Stimulated activated CD4-positive, alpha-beta T cell treated with anti-CD3 and anti-CD28 coated beads, TNF-alpha, amount 100 ng/mL, for 48 hours (primary cell): ENCODE measurements around the gene CDC42EP4.
"Not testable (repeated sequence)": the region's sequence is repeated elsewhere in the genome, so short reads cannot be mapped to it uniquely, and the experiment has no call there.

Source experiments
- DNase-seq, 3 donors: peaks; one replicate each; pipeline ENCODE4 v3.0.0-alpha.2; 2020; ENCODE audit warnings: low read depth in 3 of 3

CDC42EP4 gene

GRCh38 chr17:73278465-73279453 lies 33.0 kb downstream of the CDC42EP4 start:
- no peak for DNase-seq

DNA sequence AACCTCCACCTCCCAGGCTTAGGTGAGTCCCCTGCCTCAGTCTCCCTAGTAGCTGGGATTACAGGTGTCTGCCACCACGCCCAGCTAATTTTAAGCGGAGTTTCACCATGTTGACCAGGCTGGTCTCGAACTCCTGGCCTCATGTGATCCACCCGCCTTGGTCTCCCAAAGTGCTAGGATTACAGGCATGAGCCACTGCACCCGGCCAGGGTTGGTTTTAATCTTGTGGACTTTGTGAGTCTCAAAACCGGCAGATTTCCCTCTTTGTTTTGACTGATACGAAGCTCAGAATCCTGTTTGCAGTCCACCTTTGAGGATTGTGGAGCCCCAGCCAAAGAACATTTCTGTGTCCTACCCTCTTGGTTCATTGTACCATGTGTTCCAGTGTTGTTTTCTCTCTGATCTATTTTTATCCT lies 33.7 kb downstream of the CDC42EP4 start:
- no peak for DNase-seq

DNA sequence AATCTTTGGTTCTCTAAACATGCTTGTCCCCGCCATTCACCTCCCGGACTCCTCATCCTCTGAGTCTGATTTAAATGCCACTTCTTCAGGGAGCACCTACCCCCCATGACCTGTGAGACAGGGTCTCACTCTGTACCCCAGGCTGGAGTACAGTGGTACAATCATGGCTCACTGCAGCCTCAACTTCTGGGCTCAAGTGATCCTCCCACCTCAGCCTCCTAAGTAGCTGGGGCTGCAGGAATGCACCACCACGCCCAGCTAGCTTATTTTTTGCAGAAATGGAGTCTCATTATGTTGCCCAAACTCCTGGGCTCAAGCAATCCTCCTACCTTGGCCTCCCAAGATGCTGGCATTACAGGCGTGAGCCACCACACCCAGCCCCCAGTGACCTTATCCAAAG lies 37.3 kb downstream of the CDC42EP4 start:
- DNase-seq, result no peak

DNA sequence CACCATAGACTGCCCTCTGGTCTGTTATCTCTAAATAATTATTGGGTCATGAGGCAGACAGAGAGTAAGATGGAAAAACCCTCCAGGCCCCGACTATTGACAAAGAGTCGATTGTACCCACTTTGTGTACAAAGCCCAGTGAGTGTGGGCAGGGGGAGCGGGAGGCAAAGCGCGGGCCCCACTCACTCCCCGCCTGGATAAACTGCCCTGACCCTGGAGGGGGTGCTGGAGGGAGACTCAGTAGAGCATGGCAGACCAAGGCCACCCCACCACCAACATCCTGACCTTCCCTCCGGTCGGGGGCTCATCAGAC lies 38.9 kb downstream of the CDC42EP4 start:
- no peak for DNase-seq

DNA sequence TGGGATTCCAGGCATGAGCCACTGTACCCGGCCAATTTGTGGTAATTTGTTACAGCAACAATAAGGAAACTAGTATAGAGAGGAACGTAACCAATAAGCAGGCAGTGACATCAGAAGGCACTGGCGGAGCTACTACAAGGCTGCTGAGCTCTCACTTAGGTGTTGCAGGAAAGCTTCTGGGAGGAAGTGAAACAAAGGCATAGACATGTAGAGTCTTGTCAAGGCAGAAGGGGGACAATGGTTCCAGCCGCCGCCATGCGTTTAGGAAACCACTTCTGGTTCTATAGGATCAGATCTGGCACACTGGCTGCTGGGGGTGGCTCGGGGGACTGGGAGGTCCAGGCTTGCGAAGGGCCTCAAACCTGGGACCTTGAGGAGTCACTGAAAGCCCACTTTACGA lies 40.7 kb downstream of the CDC42EP4 start:
- DNase-seq, result no peak

GRCh38 chr17:73269791-73270190 lies 42.0 kb downstream of the CDC42EP4 start:
- no peak for DNase-seq

DNA sequence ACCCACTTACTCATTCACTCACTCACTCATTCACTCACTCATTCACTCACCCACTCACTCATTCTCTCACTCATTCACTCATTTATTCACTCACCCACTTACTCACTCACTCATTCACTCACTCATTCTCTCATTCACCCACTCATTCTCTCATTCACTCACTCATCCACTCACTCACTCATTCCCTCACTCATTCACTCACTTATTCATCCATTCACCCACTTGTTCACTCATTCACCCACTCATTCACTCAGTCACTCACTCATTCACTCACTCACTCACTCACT lies 42.5 kb downstream of the CDC42EP4 start:
- no peak for DNase-seq

- DNase-seq, result no peak
Observed at GRCh38 chr17:73268582-73269328, 43.0 kb downstream of the CDC42EP4 start.

- DNase-seq, result no peak
Observed at GRCh38 chr17:73267648-73268537, 43.9 kb downstream of the CDC42EP4 start.

DNA sequence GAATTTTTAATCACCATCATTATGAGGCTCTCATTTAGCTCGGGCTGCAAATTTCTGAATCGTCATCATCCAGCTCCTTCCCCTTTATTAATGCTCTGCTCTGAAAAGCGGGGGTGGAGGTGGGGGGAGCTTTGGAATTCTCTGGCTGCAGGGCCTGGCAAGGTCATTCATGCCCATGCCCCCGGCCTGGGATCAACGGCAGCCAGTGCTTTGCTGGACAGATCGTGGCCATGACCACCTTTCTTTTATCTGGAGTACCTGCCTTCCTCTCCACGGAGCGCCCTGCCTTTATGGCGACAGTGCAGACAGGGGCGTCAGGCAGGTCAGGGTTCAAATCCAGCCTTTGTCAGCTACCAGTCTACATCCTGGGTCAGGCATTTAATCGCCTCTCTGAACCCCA lies 45.0 kb downstream of the CDC42EP4 start:
- no peak for DNase-seq

DNA sequence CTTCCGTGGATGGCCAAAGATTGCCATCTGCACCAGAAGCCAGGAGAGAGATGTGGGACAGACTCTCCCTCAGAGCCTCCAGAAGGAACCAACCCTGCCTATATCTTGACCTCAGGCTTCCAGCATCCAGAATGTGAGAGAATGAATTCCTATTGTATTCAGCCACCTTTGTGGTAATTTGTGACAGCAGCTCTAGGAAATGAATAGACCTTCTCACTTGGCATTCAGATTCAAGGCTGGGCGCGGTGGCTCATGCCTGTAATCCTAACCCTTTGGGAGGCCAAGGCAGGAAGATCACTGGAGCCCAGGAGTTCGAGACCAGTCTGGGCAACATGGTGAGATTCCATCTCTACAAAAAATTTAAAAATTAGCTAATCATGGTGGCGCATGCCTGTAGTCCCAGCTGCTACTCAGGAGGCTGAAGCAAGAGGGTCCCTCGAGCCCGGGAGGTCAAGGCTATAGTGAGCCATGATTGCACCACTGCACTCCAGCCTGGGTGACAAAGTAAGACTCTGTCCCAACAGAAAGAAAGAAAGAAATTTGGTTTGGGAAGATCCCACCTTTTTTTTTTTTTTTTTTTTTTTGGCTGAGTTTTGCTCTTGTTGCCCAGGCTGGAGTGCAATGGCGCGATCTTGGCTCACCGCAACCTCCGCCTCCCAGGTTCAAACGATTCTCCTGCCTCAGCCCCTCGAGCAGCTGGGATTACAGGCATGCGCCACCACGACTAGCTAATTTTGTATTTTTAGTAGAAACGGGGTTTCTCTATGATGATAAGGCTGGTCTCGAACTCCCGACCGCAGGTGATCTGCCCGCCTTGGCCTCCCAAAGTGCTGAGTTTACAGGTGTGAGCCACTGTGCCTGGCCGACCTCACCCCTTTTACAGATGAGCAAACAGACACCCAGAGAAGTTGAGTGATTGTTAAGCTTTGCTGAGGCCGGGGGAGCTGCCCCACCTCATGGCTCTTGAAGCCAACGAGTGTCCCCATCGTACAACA lies 45.9 kb downstream of the CDC42EP4 start:
- DNase-seq, result no peak

DNA sequence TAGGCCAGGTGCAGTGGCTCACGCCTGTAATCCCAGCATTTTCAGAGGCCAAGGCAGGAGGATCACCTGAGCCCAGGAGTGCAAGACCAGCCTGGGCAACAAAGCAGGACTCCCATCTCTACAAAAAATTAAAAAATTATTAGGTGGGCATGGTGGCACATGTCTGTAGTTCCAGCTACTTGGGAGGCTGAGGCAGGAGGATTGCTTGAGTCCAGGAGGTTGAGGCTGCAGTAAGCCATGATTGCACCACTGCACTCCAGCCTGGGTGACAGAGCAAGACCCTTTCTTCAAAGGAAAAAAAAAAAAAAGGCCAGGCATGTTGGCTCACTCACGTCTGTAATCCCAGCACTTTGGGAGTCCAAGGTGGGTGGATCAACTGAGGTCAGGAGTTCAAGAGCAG lies 47.4 kb downstream of the CDC42EP4 start:
- not testable (repeated sequence) for DNase-seq

DNA sequence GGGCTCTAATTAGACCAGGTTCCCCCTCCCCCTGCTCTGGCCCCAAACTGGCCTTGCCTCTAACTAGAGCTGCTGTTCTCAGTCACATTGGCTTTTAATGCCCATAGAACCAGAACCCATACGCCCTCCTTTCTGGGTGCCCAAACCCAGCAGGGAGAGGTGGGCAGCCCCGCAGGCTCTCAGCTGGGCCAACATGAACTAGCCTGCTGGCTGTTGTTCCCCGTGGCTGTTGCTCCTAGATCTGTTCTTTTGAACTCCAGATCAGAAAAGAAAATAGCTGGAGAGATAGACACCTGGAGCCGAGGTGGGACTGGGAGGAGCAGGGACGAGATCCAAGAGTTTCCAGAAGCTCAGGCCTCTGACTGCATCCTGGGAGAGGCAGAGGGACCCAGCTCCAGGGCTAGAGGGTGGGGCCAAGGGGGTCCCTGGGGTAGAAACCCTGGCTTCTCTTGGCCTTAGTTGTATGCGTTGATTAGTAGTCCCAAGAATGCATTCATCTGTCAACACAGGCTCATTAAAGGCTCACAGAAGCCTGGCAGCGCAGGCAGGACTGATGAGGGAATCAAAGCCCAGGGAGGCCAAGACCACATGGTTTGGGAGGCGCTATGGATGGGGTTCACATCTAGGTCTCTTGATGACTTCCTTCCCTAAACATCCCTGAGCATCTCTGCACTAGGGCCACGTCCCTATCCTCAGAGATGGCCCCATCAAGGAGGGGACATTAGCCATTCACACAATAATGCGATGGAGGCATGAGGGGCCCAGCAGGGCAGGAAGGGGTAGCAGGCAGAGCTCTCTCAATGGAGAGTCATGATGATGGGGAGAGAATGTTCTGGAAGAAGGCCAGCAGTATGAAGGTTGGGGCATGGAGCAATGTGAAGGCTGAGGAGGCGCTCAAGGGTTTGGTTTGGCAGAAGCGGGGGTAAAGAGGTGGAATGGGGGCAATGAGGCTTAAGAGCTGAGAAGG lies 48.8 kb downstream of the CDC42EP4 start:
- DNase-seq, result no peak

GRCh38 chr17:73261952-73262675 lies 49.7 kb downstream of the CDC42EP4 start:
- DNase-seq, result no peak

- DNase-seq, result no peak
Observed at GRCh38 chr17:73261617-73261951, 50.2 kb downstream of the CDC42EP4 start, which contains the start of gene CPSF4L. TSS of gene CPSF4L (minus strand) at chr17:73261880. CDS start at chr17:73261818, 62 bp downstream.

DNA sequence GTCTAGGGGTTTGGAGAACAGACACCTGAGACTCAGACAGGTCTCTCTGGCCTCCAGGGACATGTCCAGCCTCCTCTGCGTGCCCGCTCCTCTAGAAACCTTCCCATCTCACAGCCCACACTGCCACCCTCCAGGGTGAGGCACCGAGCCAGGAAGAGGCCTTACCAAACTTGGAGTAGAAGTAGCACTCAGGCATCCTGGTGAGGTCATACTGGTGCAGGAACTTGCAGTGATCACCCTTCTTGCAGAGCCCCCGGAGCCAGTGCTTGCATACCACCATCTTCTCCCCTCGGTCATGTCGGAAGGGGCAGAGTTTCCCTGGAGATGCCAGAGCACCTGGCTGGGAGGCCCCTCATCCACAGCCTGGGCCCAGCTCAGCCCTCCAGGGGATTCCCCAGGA lies 54.3 kb downstream of the CDC42EP4 start:
- no peak for DNase-seq

- no peak for DNase-seq
Observed at GRCh38 chr17:73256220-73256619, 55.6 kb downstream of the CDC42EP4 start.

DNA sequence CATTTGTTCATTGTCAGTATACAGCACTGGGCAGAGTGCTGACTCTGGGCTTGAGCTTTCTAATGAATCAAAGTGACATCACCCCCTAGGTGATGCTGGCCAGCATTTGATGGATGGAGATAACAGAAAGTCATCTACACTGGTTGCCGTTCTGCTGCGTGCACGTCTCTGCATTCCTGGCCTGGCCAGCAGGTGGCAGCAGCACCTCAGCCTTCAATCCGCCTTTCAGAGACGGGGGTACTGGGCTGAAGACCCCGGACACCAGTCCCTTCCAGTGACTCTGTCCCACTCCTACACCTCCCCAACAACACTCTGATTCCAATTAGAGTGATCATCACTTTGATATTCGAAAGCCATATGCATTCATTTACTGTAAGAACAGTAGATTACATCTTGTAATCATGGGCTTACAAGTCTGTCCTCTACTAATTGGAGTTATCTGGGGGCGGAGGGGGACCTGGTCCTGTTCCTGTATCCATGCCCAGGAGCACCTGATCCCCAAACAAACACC lies 56.1 kb downstream of the CDC42EP4 start:
- peak; percentile 14 to 33 (median 29) for DNase-seq

GRCh38 chr17:73251871-73252270 lies 59.9 kb downstream of the CDC42EP4 start:
- no peak for DNase-seq
